Brain pericyte (primary cell): ENCODE measurements around the gene ENTPD6.
"Not testable (repeated sequence)": the region's sequence is repeated elsewhere in the genome, so short reads cannot be mapped to it uniquely, and the experiment has no call there.

Experiments
- DNase-seq: peaks from one replicate; pipeline ENCODE4 v3.0.0-alpha.2; 2012; ENCODE audit warnings: low read depth, low spot score

Gene ENTPD6

DNA sequence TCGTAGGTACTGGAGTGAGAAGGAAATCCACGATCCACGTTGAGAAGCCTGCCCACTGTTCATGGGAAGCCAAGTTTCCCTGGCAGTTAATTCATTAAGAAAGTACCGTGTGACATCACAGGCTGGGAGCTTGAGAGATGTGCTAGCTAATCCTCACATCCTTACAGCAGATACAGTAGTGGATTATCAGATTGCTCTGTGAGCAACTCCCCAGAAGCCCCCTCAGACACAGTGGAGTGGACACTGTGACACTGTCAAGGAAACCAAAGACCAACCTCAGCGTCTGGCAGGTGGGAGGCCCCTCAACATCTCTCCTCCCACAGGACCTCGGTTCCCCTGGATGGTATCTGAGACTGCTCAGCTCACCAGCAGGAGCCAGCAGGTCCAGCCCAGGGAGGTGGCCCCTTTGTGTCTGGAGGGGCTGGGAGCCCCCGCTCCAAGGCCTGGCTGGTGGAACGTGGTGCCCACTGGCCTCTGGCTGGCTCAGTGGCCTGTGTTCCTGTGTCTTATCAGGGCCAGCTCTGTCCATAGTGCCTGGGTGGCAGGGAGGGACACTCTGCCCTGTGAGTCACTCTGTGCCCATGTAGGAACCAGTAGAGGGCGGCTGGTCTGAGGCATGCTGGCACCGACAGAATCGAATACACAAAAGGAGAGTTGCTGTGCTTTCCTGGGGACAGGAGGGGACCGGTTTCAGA is 59.6 kb downstream of the ENTPD6 start:
- no peak for DNase-seq

DNA sequence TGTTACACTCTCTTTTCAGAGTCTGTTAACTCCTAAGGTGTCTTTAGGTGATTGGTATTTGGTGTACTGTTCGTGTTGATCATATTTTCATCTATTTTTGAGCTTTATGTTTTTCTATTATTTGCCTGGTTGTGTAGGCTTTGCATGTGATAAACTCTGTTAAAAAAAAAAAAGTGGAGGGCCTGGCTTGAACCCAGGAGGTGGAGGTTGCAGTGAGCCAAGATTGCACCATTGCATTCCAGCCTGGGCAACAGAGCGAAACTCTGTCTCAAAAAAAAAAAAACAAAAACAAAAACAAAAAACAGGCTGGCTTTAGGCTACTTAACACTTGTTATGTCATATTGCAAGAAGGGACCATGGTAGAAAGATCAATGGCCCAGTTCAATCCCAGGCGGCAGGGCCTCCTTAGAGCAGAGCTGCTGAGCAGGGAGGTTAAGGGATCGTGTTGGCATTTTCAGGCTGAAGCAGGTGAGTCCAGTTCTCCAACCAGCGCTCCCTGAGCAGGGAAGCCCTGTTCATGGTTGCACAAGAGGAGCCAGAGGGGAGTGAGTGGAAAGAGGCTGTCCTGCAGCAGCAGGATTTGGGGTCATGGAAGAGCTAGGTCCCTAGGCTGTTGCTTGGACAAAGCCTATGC is 60.8 kb downstream of the ENTPD6 start:
- no peak for DNase-seq

- no peak for DNase-seq
These were observed 61.6 kb downstream of the ENTPD6 start for GRCh38 chr20:25257130-25257529.

DNA sequence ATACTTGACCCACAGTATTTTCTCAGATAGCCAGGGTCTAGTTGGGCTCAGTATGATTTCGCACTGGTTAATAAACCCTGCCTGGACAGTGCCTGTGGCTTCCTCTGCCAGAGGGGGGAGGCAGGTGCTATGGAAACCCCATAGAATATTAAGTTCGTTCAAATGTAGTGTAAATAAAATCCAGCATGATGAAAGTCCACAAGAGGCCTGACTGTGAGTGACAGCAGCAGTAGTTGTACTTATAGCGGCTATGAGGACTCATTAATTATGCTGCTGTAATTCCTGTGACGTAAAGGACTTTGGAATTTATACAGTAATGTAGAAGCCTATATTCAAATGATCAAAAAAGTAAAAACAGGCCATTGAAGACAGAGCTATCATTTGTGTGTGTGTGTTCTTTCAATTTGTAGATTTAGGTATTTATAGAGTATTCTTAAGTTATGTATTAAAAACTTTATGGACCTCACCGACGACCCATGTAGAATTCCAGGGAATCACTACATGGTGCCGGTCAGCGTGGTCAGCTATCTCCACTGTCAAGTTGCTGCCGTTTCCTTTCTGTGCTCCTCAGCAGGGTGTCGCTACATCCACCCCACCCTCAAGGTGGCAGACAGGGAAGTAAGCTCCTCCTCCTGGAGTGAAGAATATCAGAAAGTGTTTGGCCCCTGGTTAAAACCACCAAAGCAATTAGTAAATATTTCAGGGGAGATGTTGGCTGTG is 62.4 kb downstream of the ENTPD6 start:
- no peak for DNase-seq

GRCh38 chr20:25258476-25258805 is 62.9 kb downstream of the ENTPD6 start:
- no peak for DNase-seq

DNA sequence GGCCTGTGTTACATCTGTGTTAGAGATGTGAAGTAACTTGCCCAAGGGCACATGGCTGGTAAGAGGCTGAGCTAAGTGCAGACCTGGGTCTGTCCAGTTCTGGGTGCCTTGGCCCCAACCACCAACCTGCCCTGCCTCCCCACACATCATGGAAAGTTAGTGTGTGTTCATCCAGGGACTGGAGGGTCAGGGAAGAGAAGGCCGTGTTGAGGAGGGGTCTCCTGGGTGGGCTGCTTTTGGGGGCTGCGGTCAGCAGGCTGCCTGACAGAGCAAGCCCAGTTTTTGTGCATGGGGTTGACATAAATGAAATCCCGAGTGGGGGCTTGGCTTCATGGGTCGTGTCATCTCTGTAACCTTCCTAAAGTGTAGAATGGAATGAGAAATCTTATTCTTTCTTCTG is 63.3 kb downstream of the ENTPD6 start:
- no peak for DNase-seq

DNA sequence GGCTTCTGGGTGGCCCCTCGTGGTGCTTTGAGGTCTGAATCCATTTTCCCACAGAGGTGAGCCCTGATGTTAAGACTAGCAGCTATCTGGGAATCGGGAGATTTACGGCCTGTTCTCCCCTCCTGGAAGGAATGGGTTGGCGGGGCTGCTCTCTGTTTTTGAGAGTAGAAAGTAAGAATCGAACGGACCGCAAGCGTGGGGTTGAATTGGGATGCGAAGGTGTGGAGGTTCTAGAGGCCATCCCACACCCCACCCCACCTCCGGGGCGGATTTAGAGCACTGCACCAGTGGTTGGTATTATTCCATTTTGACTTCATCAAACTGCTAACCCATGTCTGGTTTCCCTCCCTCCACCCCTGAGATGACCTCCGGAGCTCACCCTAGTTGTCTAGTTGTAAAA is 63.8 kb downstream of the ENTPD6 start:
- no peak for DNase-seq

DNA sequence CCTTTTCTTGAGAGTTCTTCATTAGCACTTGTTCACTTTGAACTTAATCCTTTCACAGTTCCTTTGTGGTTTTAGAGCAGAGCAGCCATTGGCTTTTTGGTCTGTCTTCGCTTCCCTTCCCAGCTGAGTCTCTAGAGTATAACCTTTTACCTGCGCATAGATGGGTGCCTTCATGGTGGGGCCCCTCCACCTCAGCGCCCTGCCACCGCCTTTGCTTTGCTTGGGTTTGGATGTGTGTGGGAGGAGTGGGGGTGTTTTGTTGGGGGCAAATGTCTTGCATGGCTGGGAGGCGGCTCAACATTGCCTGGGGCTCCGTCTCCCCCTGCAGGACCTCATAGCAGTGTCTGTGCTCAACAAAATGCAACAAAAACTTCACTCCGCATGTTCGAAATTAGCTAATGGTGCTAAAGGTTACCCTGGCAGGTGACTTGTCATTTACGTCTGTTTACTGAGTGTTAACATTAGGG is 64.3 kb downstream of the ENTPD6 start:
- no peak for DNase-seq

DNA sequence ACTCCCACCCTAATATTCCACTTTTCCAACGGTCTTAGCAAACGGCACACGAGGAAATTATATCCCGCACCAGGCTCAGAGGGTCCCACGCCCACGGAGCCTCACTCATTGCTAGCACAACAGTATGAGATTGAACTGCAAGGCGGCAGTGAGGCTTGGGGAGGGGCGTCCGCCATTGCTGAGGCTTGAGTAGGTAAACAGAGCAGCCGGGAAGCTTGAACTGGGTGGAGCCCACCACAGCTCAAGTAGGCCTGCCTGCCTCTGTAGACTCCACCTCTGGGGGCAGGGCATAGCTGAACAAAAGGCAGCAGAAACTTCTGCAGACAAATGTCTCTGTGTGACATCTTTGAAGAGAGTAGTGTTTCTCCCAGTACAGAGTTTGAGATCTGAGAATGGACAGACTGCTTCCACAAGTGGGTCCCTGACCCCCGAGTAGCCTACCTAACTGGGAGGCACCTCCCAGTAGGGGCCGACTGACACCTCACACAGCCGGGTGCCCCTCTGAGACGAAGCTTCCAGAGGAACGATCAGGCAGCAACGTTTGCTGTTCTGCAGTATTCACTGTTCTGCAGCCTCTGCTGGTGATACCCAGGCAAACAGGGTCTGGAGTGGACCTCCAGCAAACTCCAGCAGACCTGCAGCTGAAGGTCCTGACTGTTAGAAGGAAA is 65.4 kb downstream of the ENTPD6 start:
- DNase-seq = not testable (repeated sequence)

- DNase-seq = no peak
These were observed 73.7 kb downstream of the ENTPD6 start for GRCh38 chr20:25269057-25269832.

DNA sequence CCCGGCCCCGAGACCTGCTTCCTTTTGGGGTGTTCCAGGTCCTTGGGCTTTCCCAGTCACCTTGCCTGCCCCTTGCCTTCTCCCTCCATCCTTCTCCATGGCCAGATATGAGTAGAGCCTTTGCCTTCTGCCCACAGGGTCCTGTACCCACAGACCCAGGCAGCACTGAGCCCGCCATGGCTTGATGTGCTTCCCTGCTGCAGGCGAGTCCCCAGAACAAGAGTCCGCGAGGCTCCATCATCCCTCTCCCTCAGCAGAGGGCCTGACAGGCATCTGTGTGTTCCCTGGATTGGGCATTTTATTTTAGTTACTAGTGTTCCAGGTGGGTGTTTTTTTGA is 74.3 kb downstream of the ENTPD6 start:
- DNase-seq = no peak

DNA sequence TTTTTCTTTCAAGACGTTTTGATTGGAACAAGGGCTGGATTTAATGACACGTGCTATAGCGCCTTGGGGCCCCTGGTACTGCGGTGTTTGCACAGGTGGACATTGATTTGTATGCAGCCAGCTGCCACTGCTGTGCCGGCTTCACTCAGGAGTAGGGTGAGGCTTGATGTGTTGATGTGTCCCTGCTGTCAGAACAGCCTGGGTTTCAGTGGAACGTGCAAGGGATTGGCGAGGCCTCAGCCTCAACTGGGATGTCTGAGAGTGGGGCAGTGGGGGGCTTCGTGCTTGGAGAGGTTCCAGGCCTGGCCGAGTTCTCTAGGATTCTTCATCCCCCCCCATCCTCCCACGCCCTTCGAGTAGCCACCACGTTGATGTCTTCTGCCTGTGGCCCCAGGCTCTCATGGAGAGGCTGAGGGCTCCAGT is 75.3 kb downstream of the ENTPD6 start:
- no peak for DNase-seq

DNA sequence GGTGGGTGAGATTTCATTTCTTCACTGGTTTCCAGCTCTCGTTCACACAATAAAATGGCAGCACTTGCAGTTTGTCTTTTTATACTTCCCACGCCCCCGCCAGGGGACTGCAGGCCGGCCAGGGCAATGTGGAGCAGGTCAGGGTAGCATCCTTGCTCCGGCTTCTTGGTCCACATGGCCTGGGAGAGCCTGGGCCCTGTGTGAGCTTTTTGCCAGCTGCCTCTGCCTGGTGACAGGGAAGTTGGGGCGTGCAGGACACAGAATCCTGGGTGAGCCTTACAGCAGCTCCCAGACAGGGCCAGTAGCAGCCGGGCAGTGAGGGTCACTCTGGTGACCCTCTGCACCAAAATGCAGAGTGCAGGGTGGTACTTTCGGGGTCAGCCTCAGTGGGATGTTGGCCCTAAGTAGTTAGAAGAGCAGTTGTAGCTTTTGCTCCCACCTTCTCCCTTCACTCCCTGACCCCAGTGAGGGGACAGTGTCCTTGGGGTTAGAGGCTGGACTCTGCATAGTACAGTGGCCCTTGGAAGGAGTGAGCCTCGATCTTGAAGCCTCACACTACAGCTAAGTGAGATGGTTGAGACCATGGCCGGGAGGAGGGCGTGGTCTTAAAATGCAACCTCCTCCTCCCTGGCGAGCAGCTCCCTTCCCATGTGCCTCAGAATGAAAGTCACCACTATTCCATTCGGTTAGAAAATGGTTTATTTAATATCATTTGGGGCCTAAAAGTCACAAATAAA is 76.1 kb downstream of the ENTPD6 start:
- DNase-seq = no peak

- no peak for DNase-seq
These were observed 76.9 kb downstream of the ENTPD6 start for GRCh38 chr20:25272223-25273000.

DNA sequence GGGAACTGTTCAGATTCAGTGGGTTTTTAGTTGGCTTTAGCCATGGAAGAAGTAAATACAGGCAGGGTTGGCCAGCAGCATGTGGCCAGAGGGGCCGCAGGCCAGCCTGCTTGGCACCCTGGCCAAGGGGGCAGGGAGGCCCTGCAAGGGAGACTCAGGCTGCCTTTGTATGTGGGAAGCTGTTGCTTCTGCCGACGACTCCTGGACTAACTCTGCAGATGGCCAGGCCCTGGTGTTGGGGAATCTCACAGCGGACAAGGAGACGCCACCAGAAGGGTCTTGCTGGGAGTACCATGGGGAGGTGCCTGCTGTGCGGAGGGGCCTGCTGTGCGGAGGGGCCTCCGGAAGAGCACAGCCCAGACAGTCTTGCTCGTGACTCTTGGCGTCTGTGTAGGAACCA is 77.5 kb downstream of the ENTPD6 start:
- DNase-seq = no peak

- DNase-seq = no peak
These were observed 78.2 kb downstream of the ENTPD6 start for GRCh38 chr20:25273541-25274358.

DNA sequence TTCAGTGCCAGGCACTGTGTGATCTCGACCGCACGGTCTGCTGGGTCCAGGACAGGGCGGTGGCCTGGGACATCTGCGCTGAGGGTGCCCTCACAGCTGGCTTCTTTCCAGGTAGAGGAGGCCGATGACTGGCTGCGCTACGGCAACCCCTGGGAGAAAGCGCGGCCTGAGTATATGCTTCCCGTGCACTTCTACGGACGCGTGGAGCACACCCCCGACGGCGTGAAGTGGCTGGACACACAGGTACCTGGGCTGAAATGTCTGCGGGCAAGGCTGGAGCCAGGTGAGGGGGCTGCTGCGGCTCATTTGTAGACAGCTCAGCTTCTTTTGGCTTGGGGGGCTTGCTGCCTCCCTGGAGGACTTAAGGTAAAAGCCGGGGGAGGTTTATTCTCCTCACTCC is 79.0 kb downstream of the ENTPD6 start:
- DNase-seq = no peak

- no peak for DNase-seq
These were observed 79.6 kb downstream of the ENTPD6 start for GRCh38 chr20:25274891-25275812.
